Epithelial cell of proximal tubule (primary cell): ENCODE measurements around the gene PLSCR1. TPM values are rescaled to one million over a fixed set of nuclear protein-coding genes. Genes with fewer than 3 reads are reported as not detected.
"Not testable (repeated sequence)": the region's sequence is repeated elsewhere in the genome, so short reads cannot be mapped to it uniquely, and the experiment has no call there.

Experiments used
- DNase-seq: peaks from one replicate; pipeline ENCODE4 v3.0.0-alpha.2; 2011; ENCODE audit warnings: low read depth
- H3K4me3 ChIP-seq: 2 replicates; pipeline ENCODE4 v1.5.1; 2011; ENCODE audit warnings: low read depth, mild to moderate bottlenecking, low read length
- CTCF ChIP-seq: conservative IDR thresholded peaks from 2 replicates; pipeline ENCODE4 v1.5.1; 2012; ENCODE audit warnings: low read depth, mild to moderate bottlenecking, low read length
- total RNA-seq: library from RNA; depleted of rRNA; stranded (reverse); fragments of >200 nt; gene quantifications from 2 replicates; pipeline ENCODE4 v1.2.3, GENCODE V29; 2015

Gene PLSCR1
- total RNA-seq, 1 donor from 2014 or later, result 124 TPM

- DNase-seq, result no peak
- H3K4me3 ChIP-seq, result no peak overlapping the region
- no peak for TF ChIP-seq CTCF
Measured at GRCh38 chr3:146496726-146497125, 47.7 kb downstream of the PLSCR1 start.

- DNase-seq, result no peak
- no peak for TF ChIP-seq CTCF
- no peak overlapping the region for H3K4me3 ChIP-seq
Measured at GRCh38 chr3:146496251-146496650, 48.2 kb downstream of the PLSCR1 start.

DNA sequence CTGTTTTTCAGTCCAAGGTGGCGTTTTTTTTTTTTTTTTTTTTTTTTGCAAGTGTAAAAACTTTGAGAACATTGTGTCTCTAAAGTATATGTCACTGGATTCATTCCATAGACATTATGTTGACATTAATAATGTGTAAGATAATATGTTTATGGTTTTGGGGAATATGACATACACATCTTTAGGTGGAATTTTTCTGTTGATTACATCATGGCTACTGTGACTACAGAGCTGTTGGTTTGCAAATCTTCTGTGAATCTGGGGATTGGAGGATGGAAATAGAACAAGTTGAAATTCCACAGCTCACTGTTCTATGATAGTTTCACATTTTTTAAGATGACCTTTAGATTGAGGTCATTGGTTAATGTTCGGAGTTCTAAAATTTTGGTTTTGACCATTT, 50.6 kb downstream of the PLSCR1 start:
- DNase-seq, result no peak
- TF ChIP-seq CTCF, result no peak
- no peak overlapping the region for H3K4me3 ChIP-seq

- TF ChIP-seq CTCF, result no peak
- no peak overlapping the region for H3K4me3 ChIP-seq
- no peak for DNase-seq
Measured at GRCh38 chr3:146493221-146493620, 51.2 kb downstream of the PLSCR1 start.

GRCh38 chr3:146491303-146491702, 53.1 kb downstream of the PLSCR1 start:
- no peak for DNase-seq
- H3K4me3 ChIP-seq, result no peak overlapping the region
- TF ChIP-seq CTCF, result no peak

GRCh38 chr3:146485297-146485696, 59.1 kb downstream of the PLSCR1 start:
- no peak for TF ChIP-seq CTCF
- DNase-seq, result no peak
- H3K4me3 ChIP-seq, result no peak overlapping the region

GRCh38 chr3:146476094-146476740, 68.2 kb downstream of the PLSCR1 start:
- DNase-seq, result no peak
- H3K4me3 ChIP-seq, result no peak overlapping the region
- TF ChIP-seq CTCF, result no peak

- not testable (repeated sequence) for DNase-seq, H3K4me3 ChIP-seq
Measured at GRCh38 chr3:146474976-146475375, 69.4 kb downstream of the PLSCR1 start.
